ENCODE data around the gene GBP7.

GBP7 gene

DNA sequence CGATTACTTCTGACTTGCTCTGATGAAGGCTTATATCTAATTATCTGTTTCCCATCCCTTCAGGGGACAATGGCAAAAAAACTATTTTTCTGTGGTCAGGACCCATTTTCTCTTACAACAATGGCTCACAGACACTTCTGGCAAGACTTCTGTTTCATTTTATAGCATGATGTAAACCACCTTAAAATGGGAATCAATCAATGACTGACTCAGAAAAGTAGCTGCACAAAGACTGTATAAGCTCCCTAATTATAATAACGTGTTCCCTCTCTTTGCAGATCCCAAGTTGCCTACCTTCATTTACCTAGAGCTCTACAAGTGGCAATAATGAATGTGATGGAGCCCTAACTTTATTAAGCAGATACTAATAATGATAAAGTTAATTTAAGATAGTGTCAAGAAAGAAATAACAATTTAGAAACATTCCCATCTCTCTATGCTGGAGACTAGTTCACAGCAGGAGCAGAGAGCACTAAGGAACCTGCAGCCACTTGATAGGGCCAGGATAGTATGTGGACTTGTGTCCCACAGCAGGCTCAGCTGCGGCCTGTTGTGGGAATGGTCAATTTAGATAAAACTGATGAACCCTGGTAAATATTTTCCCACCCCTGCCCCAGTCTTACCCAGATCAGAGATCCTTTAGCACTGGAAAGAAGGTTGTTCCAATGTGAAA is 50.4 kb downstream of the GBP7 start:
- in situ Hi-C loops (cut with MboI; ENCODE audit: low sequenced_read_pairs) = no loop called here

DNA sequence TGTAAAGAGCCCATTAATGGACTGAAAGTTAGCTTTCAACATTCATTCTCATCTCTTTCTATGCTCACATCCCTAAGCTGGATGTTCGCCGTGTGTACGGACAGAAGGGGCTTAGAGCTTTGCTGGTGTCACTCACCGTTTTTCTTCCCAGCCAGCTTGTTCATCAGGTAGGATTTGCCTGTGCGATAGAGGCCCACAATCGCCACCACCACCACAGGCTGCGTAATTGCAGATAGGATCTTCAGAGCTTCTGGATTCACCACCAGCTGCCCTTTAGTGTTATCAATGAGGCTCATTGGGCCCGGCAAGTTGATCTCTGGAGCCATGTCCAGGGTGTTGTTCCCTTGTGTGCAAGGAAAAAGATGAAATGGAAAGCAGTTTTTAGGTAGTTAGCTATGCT is 54.2 kb downstream of the GBP7 start:
- in situ Hi-C loops (cut with MboI; ENCODE audit: low sequenced_read_pairs) = no loop called here

DNA sequence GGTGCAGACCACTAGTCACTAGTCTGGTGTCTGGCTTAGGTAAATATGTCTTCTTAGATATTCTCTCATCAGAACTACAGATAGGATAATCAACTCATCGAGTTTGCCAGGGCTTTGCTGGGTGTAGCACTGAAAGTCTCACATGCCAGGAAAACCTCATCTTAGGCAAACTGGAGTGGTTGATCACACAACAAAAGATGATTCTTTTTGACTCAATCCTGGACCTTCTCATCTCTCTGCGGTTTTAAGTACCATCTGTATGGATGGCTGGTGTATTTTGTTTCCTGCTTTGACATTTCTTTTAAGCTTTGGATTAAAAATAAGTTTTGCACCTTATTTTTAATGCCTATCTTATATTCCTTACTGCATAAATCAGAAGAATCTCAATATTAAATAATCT is 61.1 kb downstream of the GBP7 start:
- in situ Hi-C loops (cut with MboI; ENCODE audit: low sequenced_read_pairs) = no loop called here

DNA sequence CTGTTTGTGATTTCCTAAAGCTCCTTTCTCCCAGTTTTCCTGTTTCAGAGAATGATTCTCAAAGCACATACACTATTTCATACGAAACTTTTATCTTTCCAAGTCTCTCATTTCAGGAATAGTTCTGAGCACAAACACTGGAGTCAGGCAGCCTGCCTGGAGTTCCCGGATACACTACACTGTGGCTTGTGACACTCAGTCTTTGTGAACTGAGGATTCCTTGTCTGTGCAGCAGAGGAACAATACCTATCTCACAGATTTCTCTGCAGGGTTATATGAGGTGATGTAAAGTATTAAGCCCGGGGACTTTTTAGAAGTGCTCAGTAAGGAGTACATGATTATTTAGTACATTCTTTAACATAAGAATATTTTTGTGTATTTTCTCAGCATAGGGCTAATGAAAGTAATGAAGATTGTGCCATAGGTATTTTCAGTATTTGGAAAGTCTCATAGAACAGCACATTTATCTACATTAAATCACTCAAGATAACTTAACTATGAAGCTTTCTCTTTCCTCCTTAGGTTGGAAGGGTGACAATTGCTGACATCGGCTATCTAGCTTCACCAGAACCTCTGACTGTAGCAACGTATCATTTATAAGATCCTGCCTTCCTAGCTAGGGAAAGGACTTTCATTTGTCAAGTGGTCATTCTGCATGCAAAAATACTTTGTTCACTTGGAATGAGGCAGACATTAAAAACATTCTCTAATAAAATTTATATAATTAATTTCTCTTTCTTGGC is 62.8 kb downstream of the GBP7 start:
- in situ Hi-C loops (cut with MboI; ENCODE audit: low sequenced_read_pairs) = no loop called here

DNA sequence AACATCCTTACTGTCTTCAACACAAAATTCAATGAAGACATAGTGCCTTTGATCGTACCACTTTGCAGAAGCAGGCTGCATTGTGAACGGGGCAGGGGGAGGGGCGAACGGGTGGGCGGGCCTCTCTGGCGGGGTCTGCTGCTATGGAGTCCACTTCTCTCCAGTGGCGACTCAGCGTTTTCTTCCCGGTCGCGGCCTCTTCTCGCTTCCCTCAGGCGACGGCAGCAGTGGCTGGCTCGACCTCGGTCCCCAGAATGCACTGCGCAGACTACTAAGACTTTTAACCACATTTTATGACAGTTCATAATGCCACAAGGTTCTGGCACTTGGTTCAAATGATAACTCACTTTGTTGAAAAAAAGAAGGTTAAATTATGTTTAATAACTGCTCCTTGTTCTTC is 71.1 kb downstream of the GBP7 start:
- in situ Hi-C loops (cut with MboI; ENCODE audit: low sequenced_read_pairs) = no loop called here

DNA sequence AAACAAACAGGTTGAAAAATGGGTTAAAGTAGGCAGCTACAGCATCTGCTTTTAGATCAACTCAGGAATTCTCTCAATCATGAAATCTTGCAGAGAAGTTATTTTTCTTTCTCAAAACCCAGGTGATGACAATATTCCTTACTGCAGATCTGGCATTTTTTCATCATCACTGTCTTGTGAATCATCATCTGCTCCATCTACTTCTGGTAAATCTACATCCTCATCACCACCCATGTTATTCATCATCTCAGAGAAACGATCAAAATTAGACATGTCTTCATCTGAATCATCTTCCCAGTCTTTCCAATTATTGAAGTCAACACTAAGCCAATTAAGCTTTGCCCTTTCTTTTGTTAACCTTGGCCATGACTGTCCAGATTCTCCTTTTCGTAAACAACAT is 71.7 kb downstream of the GBP7 start:
- in situ Hi-C loops (cut with MboI; ENCODE audit: low sequenced_read_pairs) = no loop called here

DNA sequence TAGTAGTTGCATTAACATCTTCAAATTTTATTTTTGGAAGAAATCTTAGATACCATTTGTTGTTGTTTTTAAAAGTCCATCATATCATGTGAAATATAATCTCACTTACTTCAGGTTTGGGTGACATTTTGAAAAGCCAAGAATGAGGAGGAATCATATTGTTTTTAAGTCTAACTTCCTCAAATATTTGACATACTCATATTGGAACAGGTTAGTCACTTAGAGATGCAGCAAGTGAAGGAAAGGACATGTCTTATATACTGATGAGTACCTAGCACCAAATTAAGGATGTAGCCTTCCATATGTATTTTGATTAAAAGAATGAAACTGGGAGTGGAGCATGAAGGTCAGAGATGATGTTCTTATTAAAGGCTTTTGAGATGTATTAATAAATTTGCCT is 73.8 kb downstream of the GBP7 start:
- in situ Hi-C loops (cut with MboI; ENCODE audit: low sequenced_read_pairs) = no loop called here

DNA sequence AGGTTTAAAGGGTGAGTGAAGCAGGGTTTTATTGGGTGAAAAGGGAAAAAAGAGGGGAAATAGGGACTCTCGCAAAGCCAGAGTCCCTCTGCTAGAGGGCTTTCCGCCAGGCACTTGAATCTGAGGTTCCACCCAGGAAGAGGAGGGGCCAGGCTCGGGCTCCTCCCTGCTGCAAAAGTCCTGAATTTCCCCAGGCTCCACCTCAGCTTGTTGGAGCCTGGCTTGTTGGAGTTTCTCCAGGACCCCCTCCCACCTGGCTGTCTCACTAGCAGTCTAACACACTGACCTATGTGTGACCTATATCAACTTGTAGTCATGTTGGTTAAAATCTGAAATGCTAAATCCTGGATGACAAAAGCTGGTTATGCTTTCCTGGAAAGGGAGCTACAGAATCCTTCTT is 75.4 kb downstream of the GBP7 start:
- in situ Hi-C loops (cut with MboI; ENCODE audit: low sequenced_read_pairs) = no loop called here

DNA sequence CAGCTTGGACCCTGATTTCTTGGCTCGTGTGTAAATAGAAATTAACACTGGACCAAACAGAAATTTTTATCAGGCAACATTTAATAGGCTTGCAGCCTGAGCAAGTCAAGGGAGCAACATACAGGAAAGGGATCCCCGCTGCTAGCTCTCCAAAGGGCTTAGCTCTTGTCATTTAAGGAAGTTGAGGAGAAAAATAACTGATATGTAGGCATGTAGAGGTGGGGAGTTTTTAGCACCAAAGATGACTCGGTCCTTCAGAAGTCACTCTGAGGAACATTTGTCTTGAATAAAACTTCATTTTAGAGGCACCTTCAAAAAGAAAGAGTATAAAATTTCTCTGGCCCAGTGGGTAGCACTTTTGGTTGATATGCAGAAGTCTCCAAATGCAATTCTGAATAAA is 76.9 kb downstream of the GBP7 start:
- in situ Hi-C loops (cut with MboI; ENCODE audit: low sequenced_read_pairs) = no loop called here

DNA sequence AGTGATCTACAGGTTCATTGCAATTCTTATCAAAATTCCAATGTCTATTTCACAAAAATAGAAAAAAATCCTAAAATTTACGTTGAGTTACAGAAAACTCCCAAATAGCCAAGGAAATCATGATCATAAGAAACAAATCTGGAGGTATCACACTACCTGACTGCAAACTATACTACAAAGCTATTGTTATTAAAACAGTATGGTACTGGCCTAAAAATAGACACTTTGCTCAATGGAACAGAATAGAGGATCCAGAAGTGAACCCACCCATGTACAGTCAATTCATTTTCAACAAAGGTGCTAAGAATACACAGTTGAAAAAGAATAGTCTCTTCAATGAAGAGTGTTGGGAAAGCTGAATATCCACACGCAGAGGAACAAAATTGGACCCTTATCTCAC is 80.1 kb downstream of the GBP7 start:
- in situ Hi-C loops (cut with MboI; ENCODE audit: low sequenced_read_pairs) = no loop called here

DNA sequence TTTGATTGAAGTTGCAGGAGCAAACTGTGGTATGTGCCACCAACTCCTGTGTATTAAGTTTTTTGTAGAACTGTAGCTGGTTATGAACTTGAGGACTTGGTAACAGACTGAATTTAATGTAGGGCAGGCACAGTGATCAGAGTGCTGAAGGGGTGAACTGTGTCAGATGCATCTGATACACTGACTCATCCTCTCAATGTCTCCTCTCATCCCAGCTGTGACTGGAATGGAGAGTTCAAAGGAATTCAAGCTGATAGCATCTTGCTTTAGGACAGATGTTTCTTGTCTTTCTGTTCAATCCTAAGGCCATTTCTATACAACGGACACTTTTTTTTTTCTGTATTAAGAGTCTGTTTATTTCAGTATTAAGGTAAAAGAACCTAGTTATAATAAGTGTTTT is 85.8 kb downstream of the GBP7 start:
- in situ Hi-C loops (cut with MboI; ENCODE audit: low sequenced_read_pairs) = no loop called here

DNA sequence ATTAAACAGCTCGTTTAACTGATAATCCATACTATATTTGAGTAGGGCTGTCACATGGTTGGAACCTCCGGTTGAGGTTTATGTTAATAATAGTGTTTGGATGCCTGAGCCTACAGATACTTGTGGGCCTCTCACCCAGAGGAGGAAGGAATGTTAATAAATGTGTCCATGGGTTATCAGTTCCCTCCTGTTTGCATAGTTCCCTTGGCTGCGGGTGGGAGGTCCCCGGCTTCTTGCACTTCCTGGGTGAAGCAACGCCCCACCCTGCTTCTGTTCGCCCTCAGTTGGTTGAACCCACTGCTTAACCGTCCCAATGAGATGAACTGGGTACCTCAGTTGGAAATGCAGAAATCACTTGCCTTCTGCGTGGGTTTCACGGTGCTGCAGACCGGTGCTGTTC is 87.2 kb downstream of the GBP7 start:
- in situ Hi-C loops (cut with MboI; ENCODE audit: low sequenced_read_pairs) = no loop called here

DNA sequence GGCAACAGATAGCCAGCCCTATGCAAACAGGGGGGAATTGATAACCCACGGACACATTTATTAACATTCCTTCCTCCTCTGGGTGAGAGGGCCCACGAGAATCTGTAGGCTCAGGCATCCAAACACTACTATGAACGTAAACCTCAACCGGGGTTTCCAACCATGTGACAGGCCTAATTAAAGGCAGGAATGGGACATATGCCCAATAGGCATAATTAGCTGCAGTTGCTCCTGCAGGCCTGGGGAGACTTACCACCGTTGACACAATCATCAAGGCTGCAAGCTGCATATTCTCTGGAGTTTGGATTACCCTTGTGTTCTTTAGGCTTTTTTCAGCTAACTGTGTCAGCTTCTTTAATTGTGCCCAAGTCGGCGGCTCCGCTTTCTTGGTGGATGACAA is 88.6 kb downstream of the GBP7 start:
- in situ Hi-C loops (cut with MboI; ENCODE audit: low sequenced_read_pairs) = no loop called here

DNA sequence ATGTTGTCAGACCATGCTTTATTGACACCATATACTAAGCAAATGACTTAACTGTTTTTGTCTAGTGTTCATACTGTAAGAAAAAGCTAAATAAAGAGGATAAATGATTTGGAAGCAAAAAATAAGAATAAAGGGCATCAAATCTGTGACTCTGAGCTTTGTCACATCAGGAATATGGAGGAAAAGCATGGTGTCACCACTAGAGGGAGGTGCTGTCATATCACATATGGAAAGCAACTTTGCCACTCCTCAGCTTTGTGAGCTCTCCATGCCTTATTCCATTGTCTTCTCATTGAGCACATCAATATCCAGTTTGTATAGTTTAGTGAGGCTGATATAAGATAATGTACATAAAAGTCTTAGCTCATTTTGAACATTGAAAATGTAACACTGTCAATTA is 90.0 kb downstream of the GBP7 start:
- in situ Hi-C loops (cut with MboI; ENCODE audit: low sequenced_read_pairs) = no loop called here
